ENCODE data around the gene XPO4.

GRCh38 chr13:20903164-20903475 lies 574 bp upstream of the XPO4 start:
- TF ChIP-seq, protein P1, sequence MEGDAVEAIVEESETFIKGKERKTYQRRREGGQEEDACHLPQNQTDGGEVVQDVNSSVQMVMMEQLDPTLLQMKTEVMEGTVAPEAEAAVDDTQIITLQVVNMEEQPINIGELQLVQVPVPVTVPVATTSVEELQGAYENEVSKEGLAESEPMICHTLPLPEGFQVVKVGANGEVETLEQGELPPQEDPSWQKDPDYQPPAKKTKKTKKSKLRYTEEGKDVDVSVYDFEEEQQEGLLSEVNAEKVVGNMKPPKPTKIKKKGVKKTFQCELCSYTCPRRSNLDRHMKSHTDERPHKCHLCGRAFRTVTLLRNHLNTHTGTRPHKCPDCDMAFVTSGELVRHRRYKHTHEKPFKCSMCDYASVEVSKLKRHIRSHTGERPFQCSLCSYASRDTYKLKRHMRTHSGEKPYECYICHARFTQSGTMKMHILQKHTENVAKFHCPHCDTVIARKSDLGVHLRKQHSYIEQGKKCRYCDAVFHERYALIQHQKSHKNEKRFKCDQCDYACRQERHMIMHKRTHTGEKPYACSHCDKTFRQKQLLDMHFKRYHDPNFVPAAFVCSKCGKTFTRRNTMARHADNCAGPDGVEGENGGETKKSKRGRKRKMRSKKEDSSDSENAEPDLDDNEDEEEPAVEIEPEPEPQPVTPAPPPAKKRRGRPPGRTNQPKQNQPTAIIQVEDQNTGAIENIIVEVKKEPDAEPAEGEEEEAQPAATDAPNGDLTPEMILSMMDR (IDR thresholded peaks at IDR 0.05; ENCODE audit: low read depth, low read length, missing input control), result no peak
- TF ChIP-seq RAD21 (IDR thresholded peaks at IDR 0.05) (no peak), JUND (IDR thresholded peaks at IDR 0.05) (no peak), TAF1 (conservative IDR thresholded peaks at IDR 0.05) (no peak), MAX (IDR thresholded peaks at IDR 0.05) (no peak), SP1 (IDR thresholded peaks at IDR 0.05) (no peak), EGR1 (IDR thresholded peaks at IDR 0.05; ENCODE audit: low read depth in 2 of 2) (no peak), YY1 (IDR thresholded peaks at IDR 0.05) (no peak), RXRA (IDR thresholded peaks at IDR 0.05) (no peak), ATF3 (IDR thresholded peaks at IDR 0.05) (no peak)
- TF ChIP-seq, protein P2, sequence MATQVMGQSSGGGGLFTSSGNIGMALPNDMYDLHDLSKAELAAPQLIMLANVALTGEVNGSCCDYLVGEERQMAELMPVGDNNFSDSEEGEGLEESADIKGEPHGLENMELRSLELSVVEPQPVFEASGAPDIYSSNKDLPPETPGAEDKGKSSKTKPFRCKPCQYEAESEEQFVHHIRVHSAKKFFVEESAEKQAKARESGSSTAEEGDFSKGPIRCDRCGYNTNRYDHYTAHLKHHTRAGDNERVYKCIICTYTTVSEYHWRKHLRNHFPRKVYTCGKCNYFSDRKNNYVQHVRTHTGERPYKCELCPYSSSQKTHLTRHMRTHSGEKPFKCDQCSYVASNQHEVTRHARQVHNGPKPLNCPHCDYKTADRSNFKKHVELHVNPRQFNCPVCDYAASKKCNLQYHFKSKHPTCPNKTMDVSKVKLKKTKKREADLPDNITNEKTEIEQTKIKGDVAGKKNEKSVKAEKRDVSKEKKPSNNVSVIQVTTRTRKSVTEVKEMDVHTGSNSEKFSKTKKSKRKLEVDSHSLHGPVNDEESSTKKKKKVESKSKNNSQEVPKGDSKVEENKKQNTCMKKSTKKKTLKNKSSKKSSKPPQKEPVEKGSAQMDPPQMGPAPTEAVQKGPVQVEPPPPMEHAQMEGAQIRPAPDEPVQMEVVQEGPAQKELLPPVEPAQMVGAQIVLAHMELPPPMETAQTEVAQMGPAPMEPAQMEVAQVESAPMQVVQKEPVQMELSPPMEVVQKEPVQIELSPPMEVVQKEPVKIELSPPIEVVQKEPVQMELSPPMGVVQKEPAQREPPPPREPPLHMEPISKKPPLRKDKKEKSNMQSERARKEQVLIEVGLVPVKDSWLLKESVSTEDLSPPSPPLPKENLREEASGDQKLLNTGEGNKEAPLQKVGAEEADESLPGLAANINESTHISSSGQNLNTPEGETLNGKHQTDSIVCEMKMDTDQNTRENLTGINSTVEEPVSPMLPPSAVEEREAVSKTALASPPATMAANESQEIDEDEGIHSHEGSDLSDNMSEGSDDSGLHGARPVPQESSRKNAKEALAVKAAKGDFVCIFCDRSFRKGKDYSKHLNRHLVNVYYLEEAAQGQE (IDR thresholded peaks at IDR 0.05), result no peak
